H9 (cell line): ENCODE results near the gene VAV3. TPM values are rescaled to one million over a fixed set of nuclear protein-coding genes. Genes with fewer than 3 reads are reported as not detected.

Source experiments
- DNase-seq: peaks from one replicate; pipeline ENCODE4 v3.0.0-alpha.2; 2017
- H2AFZ ChIP-seq: one replicate; pipeline ENCODE4 v1.6.1; 2013; ENCODE audit warnings: mild to moderate bottlenecking, low read length, control low read depth, moderate library complexity
- H2AK5ac ChIP-seq: 2 replicates; pipeline ENCODE4 v1.6.1; 2013; ENCODE audit warnings: low read length, control low read depth, mixed read lengths; ENCODE audit not compliant: insufficient read length
- H2BK120ac ChIP-seq: one replicate; pipeline ENCODE4 v1.6.1; 2013; ENCODE audit warnings: low read depth, mild to moderate bottlenecking, low read length, control low read depth, inconsistent platforms; ENCODE audit not compliant: poor library complexity, severe bottlenecking
- H2BK12ac ChIP-seq: 2 replicates; pipeline ENCODE4 v1.6.1; 2013; ENCODE audit warnings: low read length, control low read depth, mixed read lengths, low read depth; ENCODE audit not compliant: insufficient read length
- H2BK15ac ChIP-seq: 2 replicates; pipeline ENCODE4 v1.6.1; 2013; ENCODE audit warnings: low read depth, low read length, control low read depth
- H2BK20ac ChIP-seq: one replicate; pipeline ENCODE4 v1.6.1; 2013; ENCODE audit warnings: low read depth, mild to moderate bottlenecking, low read length, control low read depth, inconsistent platforms; ENCODE audit not compliant: poor library complexity, severe bottlenecking
- H2BK5ac ChIP-seq: 2 replicates; pipeline ENCODE4 v1.6.1; 2013; ENCODE audit warnings: low read length, control low read depth, mixed read lengths; ENCODE audit not compliant: insufficient read length
- H3K14ac ChIP-seq: 2 replicates; pipeline ENCODE4 v1.6.1; 2013; ENCODE audit warnings: low read length, control low read depth; ENCODE audit not compliant: insufficient read depth
- H3K18ac ChIP-seq: 2 replicates; pipeline ENCODE4 v1.6.1; 2013; ENCODE audit warnings: low read depth, mild to moderate bottlenecking, mixed read lengths, low read length, control low read depth; ENCODE audit not compliant: insufficient read length
- H3K23ac ChIP-seq: 2 replicates; pipeline ENCODE4 v1.6.1; 2013; ENCODE audit warnings: low read length, control low read depth, mixed read lengths, low read depth; ENCODE audit not compliant: insufficient read length
- H3K23me2 ChIP-seq: 2 replicates; pipeline ENCODE4 v1.6.1; 2013; ENCODE audit warnings: low read depth, mild to moderate bottlenecking, mixed read lengths, low read length, control low read depth; ENCODE audit not compliant: insufficient read length, poor library complexity, severe bottlenecking
- H3K27ac ChIP-seq: 2 replicates; pipeline ENCODE4 v1.5.1; 2013; ENCODE audit warnings: low read length, control low read depth, mixed read lengths, low read depth; ENCODE audit not compliant: insufficient read length
- H3K27me3 ChIP-seq: 2 replicates; pipeline ENCODE4 v1.6.1; 2013; ENCODE audit warnings: low read length, control low read depth, inconsistent platforms; ENCODE audit not compliant: insufficient read depth
- H3K4ac ChIP-seq: 2 replicates; pipeline ENCODE4 v1.6.1; 2013; ENCODE audit warnings: low read depth, mild to moderate bottlenecking, control low read depth, inconsistent platforms, low read length, moderate library complexity
- H3K4me1 ChIP-seq: 2 replicates; pipeline ENCODE4 v1.6.1; 2013; ENCODE audit warnings: low read length, control low read depth, inconsistent platforms; ENCODE audit not compliant: insufficient read depth
- H3K4me2 ChIP-seq: 2 replicates; pipeline ENCODE4 v1.6.1; 2013; ENCODE audit warnings: low read length, control low read depth, mixed read lengths; ENCODE audit not compliant: insufficient read length, insufficient read depth
- H3K56ac ChIP-seq: 2 replicates; pipeline ENCODE4 v1.6.1; 2013; ENCODE audit warnings: low read depth, mild to moderate bottlenecking, mixed read lengths, low read length, control low read depth; ENCODE audit not compliant: insufficient read length
- H3K79me1 ChIP-seq: 2 replicates; pipeline ENCODE4 v1.6.1; 2013; ENCODE audit warnings: low read depth, mild to moderate bottlenecking, moderate library complexity, low read length, control low read depth, inconsistent platforms; ENCODE audit not compliant: insufficient read depth, poor library complexity, severe bottlenecking
- H3K79me2 ChIP-seq: 2 replicates; pipeline ENCODE4 v1.6.1; 2013; ENCODE audit warnings: low read length, control low read depth, inconsistent platforms; ENCODE audit not compliant: insufficient read depth
- H3K9ac ChIP-seq: 2 replicates; pipeline ENCODE4 v1.6.1; 2013; ENCODE audit warnings: low read length, control low read depth, mixed read lengths; ENCODE audit not compliant: insufficient read length; ENCODE audit errors: extremely low read depth
- H3K9me3 ChIP-seq: one replicate; pipeline ENCODE4 v1.6.1; 2013; ENCODE audit warnings: low read depth, low read length, inconsistent platforms; ENCODE audit not compliant: control insufficient read depth
- H3T11ph ChIP-seq: one replicate; pipeline ENCODE4 v1.6.1; 2013; ENCODE audit warnings: mild to moderate bottlenecking, low read length, control low read depth, inconsistent platforms
- H4K20me1 ChIP-seq: one replicate; pipeline ENCODE4 v1.6.1; 2013; ENCODE audit not compliant: control insufficient read depth, insufficient read length, insufficient read depth
- H4K5ac ChIP-seq: 2 replicates; pipeline ENCODE4 v1.6.1; 2013; ENCODE audit warnings: low read depth, mild to moderate bottlenecking, mixed read lengths, low read length, control low read depth; ENCODE audit not compliant: insufficient read length
- H4K8ac ChIP-seq: replicated peaks from 2 replicates; pipeline ENCODE4 v1.6.1; 2013; ENCODE audit warnings: low read length, control low read depth, mixed read lengths, low read depth; ENCODE audit not compliant: insufficient read length
- H4K91ac ChIP-seq: 2 replicates; pipeline ENCODE4 v1.6.1; 2013; ENCODE audit warnings: low read depth, mild to moderate bottlenecking, moderate library complexity, mixed read lengths, low read length, control low read depth; ENCODE audit not compliant: insufficient read length
- H3K27ac Mint-ChIP-seq, 3 experiments: 2 replicates in 2 of 3; 3 replicates in 1 of 3; pipeline ENCODE4 v1.8.0; 2020 to 2021; ENCODE audit warnings: mixed read lengths in 3 of 3, mild to moderate bottlenecking in 1 of 3, moderate library complexity in 1 of 3
- H3K27me3 Mint-ChIP-seq: 2 replicates; pipeline ENCODE4 v1.8.0; 2021; ENCODE audit warnings: low read depth, mild to moderate bottlenecking, moderate library complexity, mixed read lengths
- H3K36me3 Mint-ChIP-seq, 3 experiments: 2 replicates in 2 of 3; 3 replicates in 1 of 3; pipeline ENCODE4 v1.8.0; 2020 to 2021; ENCODE audit warnings: low read depth in 3 of 3, mixed read lengths in 3 of 3; ENCODE audit not compliant: insufficient read depth in 1 of 3
- H3K4me1 Mint-ChIP-seq, 2 experiments: 2 replicates each; pipeline ENCODE4 v1.8.0; 2020; ENCODE audit warnings: mixed read lengths in 2 of 2
- H3K4me3 Mint-ChIP-seq, 2 experiments: 2 replicates in 1 of 2; 3 replicates in 1 of 2; pipeline ENCODE4 v1.8.0; 2020 to 2021; ENCODE audit warnings: mild to moderate bottlenecking in 2 of 2, mixed read lengths in 2 of 2, moderate library complexity in 1 of 2
- H3K9me3 Mint-ChIP-seq, 2 experiments: 2 replicates in 1 of 2; 3 replicates in 1 of 2; pipeline ENCODE4 v1.8.0; 2020; ENCODE audit warnings: mild to moderate bottlenecking in 2 of 2, mixed read lengths in 2 of 2, moderate library complexity in 1 of 2
- WGBS: extraction: QIAGEN DNeasy Blood & Tissue Kit; methylation state at CpG from one replicate; pipeline ENCODE4 v1.1.7; 2013; ENCODE audit warnings: missing lambda C conversion rate, low lambda C conversion rate, mixed read lengths; ENCODE audit not compliant: insufficient read length; ENCODE audit errors: extremely low coverage; 5-methylcytosine and 5-hydroxymethylcytosine counted together
- total RNA-seq: library from RNA; stranded (reverse); gene quantifications from 2 replicates; pipeline ENCODE4 v1.2.1, GENCODE V29; 2021
- TF ChIP-seq, protein P1 (sequence below): fragments of 200-600 bp; sonication (generic); conservative IDR thresholded peaks from 3 replicates; pipeline ENCODE4 v1.8.0; 2021; ENCODE audit warnings: antibody characterized with exemption, mild to moderate bottlenecking

The VAV3 gene
- total RNA-seq, 1 experiment from 2014 or later, result 5.1 TPM

DNA sequence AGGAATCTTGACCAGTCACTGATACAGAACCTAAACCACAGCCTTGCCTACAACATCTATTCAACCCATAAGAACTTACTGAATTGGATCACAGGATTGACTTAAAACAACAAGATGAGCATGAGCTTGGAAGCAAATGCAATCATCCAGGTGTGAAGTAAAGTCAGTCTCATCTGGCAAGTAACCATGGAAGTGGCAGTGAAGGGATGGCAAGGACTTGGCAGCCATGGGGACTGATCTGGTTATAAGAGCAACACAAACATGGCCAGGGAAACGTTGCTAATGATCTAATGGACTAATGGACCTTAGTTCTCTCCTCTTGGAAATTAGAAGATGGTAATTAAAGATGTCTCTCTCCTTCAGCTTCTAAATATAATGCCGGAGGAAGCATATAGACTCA is 133.1 kb downstream of the VAV3 start:
- H3K4me3 Mint-ChIP-seq, result no peak overlapping the region
- no peaks in the 10 kb centered on the region for H3K36me3 Mint-ChIP-seq
- H3K4me1 Mint-ChIP-seq, result peaks cover 23 to 27% of the 10 kb centered on the region in 2 experiments
- Histone ChIP-seq H2AFZ (no peak overlapping the region), H2BK20ac (no peak overlapping the region), H3K14ac (no peak overlapping the region), H3K23me2 (no peaks in the 10 kb centered on the region), H3K9ac (no peak overlapping the region), H3K9me3 (no peaks in the 10 kb centered on the region), H2BK12ac (no peak overlapping the region), H3K23ac (no peak overlapping the region), H4K5ac (no peak overlapping the region), H3K18ac (no peak overlapping the region), H3K79me1 (no peaks in the 10 kb centered on the region), H2BK120ac (no peak overlapping the region), H3K4me1 (no peaks in the 10 kb centered on the region), H2AK5ac (no peak overlapping the region), H3K4ac (no peak overlapping the region), H3K56ac (no peak overlapping the region), H3K27ac (no peak overlapping the region), H4K20me1 (no peaks in the 10 kb centered on the region), H3K27me3 (no peaks in the 10 kb centered on the region), H2BK5ac (no peak overlapping the region), H4K91ac (no peak overlapping the region), H3K4me2 (no peak overlapping the region), H4K8ac (no peak overlapping the region), H3K79me2 (no peaks in the 10 kb centered on the region; the same call in 1 of the 2 replicates), H2BK15ac (no peak overlapping the region), H3T11ph (no peak overlapping the region)
- H3K27me3 Mint-ChIP-seq, result no peaks in the 10 kb centered on the region
- no CpG with 5 or more reads among the region's 2 CpGs for WGBS
- H3K9me3 Mint-ChIP-seq, result no peaks in the 10 kb centered on the region; a peak in 1 of 5 replicates
- no peak overlapping the region for H3K27ac Mint-ChIP-seq
- DNase-seq, result no peak
- TF ChIP-seq, protein P1, sequence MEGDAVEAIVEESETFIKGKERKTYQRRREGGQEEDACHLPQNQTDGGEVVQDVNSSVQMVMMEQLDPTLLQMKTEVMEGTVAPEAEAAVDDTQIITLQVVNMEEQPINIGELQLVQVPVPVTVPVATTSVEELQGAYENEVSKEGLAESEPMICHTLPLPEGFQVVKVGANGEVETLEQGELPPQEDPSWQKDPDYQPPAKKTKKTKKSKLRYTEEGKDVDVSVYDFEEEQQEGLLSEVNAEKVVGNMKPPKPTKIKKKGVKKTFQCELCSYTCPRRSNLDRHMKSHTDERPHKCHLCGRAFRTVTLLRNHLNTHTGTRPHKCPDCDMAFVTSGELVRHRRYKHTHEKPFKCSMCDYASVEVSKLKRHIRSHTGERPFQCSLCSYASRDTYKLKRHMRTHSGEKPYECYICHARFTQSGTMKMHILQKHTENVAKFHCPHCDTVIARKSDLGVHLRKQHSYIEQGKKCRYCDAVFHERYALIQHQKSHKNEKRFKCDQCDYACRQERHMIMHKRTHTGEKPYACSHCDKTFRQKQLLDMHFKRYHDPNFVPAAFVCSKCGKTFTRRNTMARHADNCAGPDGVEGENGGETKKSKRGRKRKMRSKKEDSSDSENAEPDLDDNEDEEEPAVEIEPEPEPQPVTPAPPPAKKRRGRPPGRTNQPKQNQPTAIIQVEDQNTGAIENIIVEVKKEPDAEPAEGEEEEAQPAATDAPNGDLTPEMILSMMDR, result no peak
